HepG2 (cell line): ENCODE measurements around the gene RECK. TPM values are rescaled to one million over a fixed set of nuclear protein-coding genes. Genes with fewer than 3 reads are reported as not detected.

ENCODE experiments used
- ATAC-seq: fragments of 200-7000 bp; cut with Tn5 transposase; 3 replicates; pipeline ENCODE4 v1.9.1; 2020; ENCODE audit warnings: mild to moderate bottlenecking, moderate library complexity
- BruUV-seq: library from RNA; stranded (reverse); fragments of 400-500 nt; replicated peaks from 2 replicates; lab custom pipeline; 2021; lab: Mats Ljungman, UMichigan
- CTCF ChIA-PET: fragments of 300-600 bp; formaldehyde crosslinking; extraction: SDS; loops from one replicate; lab custom pipeline; 2021; ENCODE audit warnings: low total read pairs, inconsistent platforms, low intra/inter-chr PET ratio; lab: Yijun Ruan, JAX
- POLR2A ChIA-PET: fragments of 350-600 bp; sonication (Branson Sonifier 250); formaldehyde crosslinking; loops from one replicate; lab custom pipeline; 2020; ENCODE audit warnings: antibody characterized with exemption, inconsistent platforms; lab: Yijun Ruan, JAX
- DNase-seq: peaks from one replicate; pipeline ENCODE4 v3.0.0-alpha.2; 2015; ENCODE audit warnings: low spot score
- FAIRE-seq: peaks from 3 replicates; lab custom pipeline; 2011; peaks lifted over from hg19 to GRCh38; lab: Jason Lieb, UNC
- H2AFZ ChIP-seq: one replicate; pipeline ENCODE4 v1.6.1; 2011; ENCODE audit warnings: low read length, inconsistent platforms
- H3K27ac ChIP-seq: fragments of 300-600 bp; 3 replicates; pipeline ENCODE4 v1.8.0; 2011; ENCODE audit warnings: mixed run types, mild to moderate bottlenecking, mixed read lengths, low read length, inconsistent platforms; ENCODE audit not compliant: insufficient read depth; ENCODE audit errors: extremely low read length
- H3K27me3 ChIP-seq, 2 experiments: fragments of 200-600 bp in 1 of 2; 2 replicates in 1 of 2; 3 replicates in 1 of 2; pipeline versions ENCODE4 v1.6.0 to v1.8.0; 2011; ENCODE audit warnings: low read length in 2 of 2, mild to moderate bottlenecking in 2 of 2, moderate library complexity in 2 of 2, inconsistent platforms in 1 of 2; ENCODE audit not compliant: insufficient read depth in 2 of 2, control insufficient read depth in 1 of 2
- H3K36me3 ChIP-seq, 2 experiments: fragments of 200-600 bp in 1 of 2; replicated peaks in 1 of 2; 2 replicates in 1 of 2; 3 replicates in 1 of 2; pipeline versions ENCODE4 v1.5.1 to v1.8.0; 2011; ENCODE audit warnings: low read length in 2 of 2, inconsistent platforms in 1 of 2; ENCODE audit not compliant: insufficient read depth in 2 of 2, control insufficient read depth in 1 of 2
- H3K4me1 ChIP-seq: 2 replicates; pipeline ENCODE4 v1.5.1; 2012; ENCODE audit warnings: low read length, inconsistent platforms; ENCODE audit not compliant: insufficient read depth
- H3K4me2 ChIP-seq: 2 replicates; pipeline ENCODE4 v1.6.0; 2011; ENCODE audit warnings: low read depth, low read length, inconsistent platforms
- H3K4me3 ChIP-seq, 3 experiments: fragments of 200-600 bp in 1 of 3; sonication (generic), shearing (Covaris generic) in 1 of 3; replicated peaks in 1 of 3; 2 replicates each; pipeline ENCODE4 v1.5.1; 2011 to 2016; ENCODE audit warnings: low read length in 3 of 3, inconsistent platforms in 2 of 3, low read depth in 2 of 3, mild to moderate bottlenecking in 2 of 3, control low read depth in 1 of 3, mixed read lengths in 1 of 3; ENCODE audit not compliant: insufficient read depth in 1 of 3
- H3K79me2 ChIP-seq: one replicate; pipeline ENCODE4 v1.6.1; 2011; ENCODE audit warnings: low read length, inconsistent platforms; ENCODE audit not compliant: insufficient read depth
- H3K9ac ChIP-seq: 2 replicates; pipeline ENCODE4 v1.6.0; 2011; ENCODE audit warnings: mild to moderate bottlenecking, low read depth, low read length, inconsistent platforms; ENCODE audit not compliant: insufficient read depth
- H3K9me3 ChIP-seq: 2 replicates; pipeline ENCODE4 v1.5.1; 2012; ENCODE audit warnings: mild to moderate bottlenecking, low read length
- H4K20me1 ChIP-seq: 2 replicates; pipeline ENCODE4 v1.6.0; 2011; ENCODE audit warnings: inconsistent platforms, mild to moderate bottlenecking, low read length, moderate library complexity; ENCODE audit not compliant: insufficient read depth
- ZNF713 ChIP-seq: sonication (generic); formaldehyde crosslinking; IDR thresholded peaks from 2 replicates; pipeline ENCODE4 v1.4.0; 2020; ENCODE audit warnings: mild to moderate bottlenecking, missing genetic modification reagents
- WGBS: methylation state at CpG from one replicate; pipeline ENCODE4 v1.1.6; 2017; ENCODE audit warnings: low lambda C conversion rate; 5-methylcytosine and 5-hydroxymethylcytosine counted together
- in situ Hi-C: cut with HindIII; loops from 2 replicates; pipeline ENCODE4 v1.10.0; 2017; ENCODE audit warnings: low pct_unique_long_range_greater_than_20kb; ENCODE audit not compliant: extremely low pct_ligation_motif_present
- intact Hi-C: fragments of 100-400 bp; cut with micrococcal nuclease; formaldehyde crosslinking; loops from one replicate; pipeline ENCODE4 v1.10.0; 2022; ENCODE audit not compliant: unreplicated experiment
- polyA plus RNA-seq, 8 experiments: library from polyadenylated mRNA; depleted of rRNA in 3 of 8; stranded (reverse) in 7 of 8; unstranded in 1 of 8; fragments of >200 nt; fragmentation: Illumina TruSeq in 4 of 8; extraction: Trizol in 4 of 8; gene quantifications; 2 replicates each; pipeline versions ENCODE4 v1.2.1 to v1.2.3, GENCODE V29; 2011 to 2016; ENCODE audit warnings: low read depth in 4 of 8, missing spikeins in 1 of 8, mixed read lengths in 1 of 8; ENCODE audit not compliant: insufficient read depth in 1 of 8
- total RNA-seq, 5 experiments: library from RNA; depleted of rRNA; stranded (reverse); fragments of >200 nt; fragmentation: Illumina TruSeq; extraction: Trizol; gene quantifications; 2 replicates each; pipeline ENCODE4 v1.2.3, GENCODE V29; 2016; ENCODE audit warnings: low read depth in 1 of 5
- TF ChIP-seq, protein P1 (sequence below): sonication (generic); formaldehyde crosslinking; IDR thresholded peaks from 2 replicates; pipeline ENCODE4 v1.5.0; 2020; ENCODE audit warnings: mild to moderate bottlenecking, missing genetic modification reagents, moderate library complexity

The RECK gene
- total and polyA plus RNA-seq, 2 of the 13 experiments (the other 11 are each of a cell fraction or from before 2014, with no cell fraction given), result 3.1 to 4.8 TPM

DNA sequence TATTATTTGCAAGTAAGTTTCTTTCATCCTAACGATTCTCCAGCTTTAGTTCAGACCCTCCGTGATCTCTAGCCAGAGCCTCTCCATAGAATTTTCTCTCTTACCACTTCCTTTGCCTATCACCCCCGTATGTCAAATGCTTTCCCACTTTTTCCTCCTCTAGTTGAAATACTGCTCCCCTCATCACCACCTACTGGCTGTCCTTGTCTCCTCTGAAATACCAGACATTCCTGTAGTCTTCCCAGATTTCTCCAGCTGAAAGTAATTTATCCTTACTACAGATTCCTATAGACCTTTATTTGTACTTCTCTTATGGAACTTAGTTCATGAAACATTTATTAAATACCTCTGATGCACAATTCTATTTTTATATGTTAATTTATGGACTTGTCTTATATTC, 63.8 kb downstream of the RECK start:
- intact Hi-C loops, result no loop called here
- peak; percentile 31; the same call in 1 of the 3 replicates for ATAC-seq

More for the DNA sequence above, 63.8 kb downstream of the RECK start:
- Histone ChIP-seq H4K20me1 (no peaks in the 10 kb centered on the region), H2AFZ (no peak overlapping the region), H3K27me3 (no peaks in the 10 kb centered on the region), H3K4me1 (peaks cover 4% of the 10 kb centered on the region; the same call in 1 of the 2 replicates), H3K9ac (no peak overlapping the region), H3K9me3 (no peaks in the 10 kb centered on the region), H3K4me2 (no peak overlapping the region), H3K4me3 (no peak overlapping the region), H3K27ac (no peak overlapping the region), H3K79me2 (no peaks in the 10 kb centered on the region)
- ChIA-PET POLR2A (interaction anchor here (1.0 kb wide), 1 partner anchor 90 kb away, joined by 3 read pairs; the partner anchor contains the start of gene CLTA), CTCF (interaction anchor here (1.4 kb wide), 1 partner anchor 77 kb away, joined by 5 read pairs; no protein-coding TSS in a partner anchor)
- in situ Hi-C loops, result loop anchor here (5.0 kb wide), 1 partner anchor 67 kb away; the partner anchor contains the start of gene CCIN
- DNase-seq, result no peak
- no peak for FAIRE-seq
- no TSS peak for BruUV-seq
- WGBS, result 23% methylated on average over 3 of the region's 3 CpGs
- TF ChIP-seq, protein P1, sequence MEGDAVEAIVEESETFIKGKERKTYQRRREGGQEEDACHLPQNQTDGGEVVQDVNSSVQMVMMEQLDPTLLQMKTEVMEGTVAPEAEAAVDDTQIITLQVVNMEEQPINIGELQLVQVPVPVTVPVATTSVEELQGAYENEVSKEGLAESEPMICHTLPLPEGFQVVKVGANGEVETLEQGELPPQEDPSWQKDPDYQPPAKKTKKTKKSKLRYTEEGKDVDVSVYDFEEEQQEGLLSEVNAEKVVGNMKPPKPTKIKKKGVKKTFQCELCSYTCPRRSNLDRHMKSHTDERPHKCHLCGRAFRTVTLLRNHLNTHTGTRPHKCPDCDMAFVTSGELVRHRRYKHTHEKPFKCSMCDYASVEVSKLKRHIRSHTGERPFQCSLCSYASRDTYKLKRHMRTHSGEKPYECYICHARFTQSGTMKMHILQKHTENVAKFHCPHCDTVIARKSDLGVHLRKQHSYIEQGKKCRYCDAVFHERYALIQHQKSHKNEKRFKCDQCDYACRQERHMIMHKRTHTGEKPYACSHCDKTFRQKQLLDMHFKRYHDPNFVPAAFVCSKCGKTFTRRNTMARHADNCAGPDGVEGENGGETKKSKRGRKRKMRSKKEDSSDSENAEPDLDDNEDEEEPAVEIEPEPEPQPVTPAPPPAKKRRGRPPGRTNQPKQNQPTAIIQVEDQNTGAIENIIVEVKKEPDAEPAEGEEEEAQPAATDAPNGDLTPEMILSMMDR (CRISPR knock-in tag), result peak; percentile 18; the same call in 1 of the 2 replicates
- no peak for TF ChIP-seq ZNF713 (CRISPR knock-in tag)
- TF ChIP-seq, all 625 proteins: peak for 1
- no peaks in the 10 kb centered on the region for H3K36me3 ChIP-seq
